GM18868 (cell line): Measurements from ENCODE around the gene SERPINB10.
A peak's percentile ranks its signal among the peaks of the same experiment; 100 is the strongest.

Experiments
- ATAC-seq: cut with Tn5 transposase; IDR thresholded peaks from one replicate; pipeline ENCODE4 v1.9.1; 2021; ENCODE audit warnings: mild to moderate bottlenecking, moderate library complexity; ENCODE audit not compliant: unreplicated experiment

SERPINB10 gene, protein sequence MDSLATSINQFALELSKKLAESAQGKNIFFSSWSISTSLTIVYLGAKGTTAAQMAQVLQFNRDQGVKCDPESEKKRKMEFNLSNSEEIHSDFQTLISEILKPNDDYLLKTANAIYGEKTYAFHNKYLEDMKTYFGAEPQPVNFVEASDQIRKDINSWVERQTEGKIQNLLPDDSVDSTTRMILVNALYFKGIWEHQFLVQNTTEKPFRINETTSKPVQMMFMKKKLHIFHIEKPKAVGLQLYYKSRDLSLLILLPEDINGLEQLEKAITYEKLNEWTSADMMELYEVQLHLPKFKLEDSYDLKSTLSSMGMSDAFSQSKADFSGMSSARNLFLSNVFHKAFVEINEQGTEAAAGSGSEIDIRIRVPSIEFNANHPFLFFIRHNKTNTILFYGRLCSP

DNA sequence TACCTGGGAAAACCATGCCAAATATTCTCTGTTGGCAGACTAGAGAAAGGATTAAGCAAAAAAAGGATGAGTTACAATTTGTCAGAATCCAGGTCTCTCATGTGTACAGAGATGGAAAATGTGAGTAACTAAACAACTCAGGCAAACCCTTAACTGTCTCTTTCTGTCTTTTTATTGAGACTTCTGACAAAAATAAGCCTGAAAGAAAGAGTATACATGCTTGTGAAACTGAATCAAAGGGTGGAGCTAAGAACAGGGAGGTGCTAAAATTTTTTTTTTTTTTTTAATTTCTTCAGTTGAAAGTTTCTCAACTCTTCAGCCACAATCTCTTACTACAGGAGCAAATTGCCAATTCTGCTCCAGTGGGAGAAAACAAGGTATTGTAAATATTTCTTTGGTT is at the start of gene SERPINB10:
Gene SERPINB10, plus strand, starts transcription at position 295 of the 400 bp plus-strand sequence. CDS start 7,553 bp downstream, outside the sequence.
- peak; percentile 43 for ATAC-seq

DNA sequence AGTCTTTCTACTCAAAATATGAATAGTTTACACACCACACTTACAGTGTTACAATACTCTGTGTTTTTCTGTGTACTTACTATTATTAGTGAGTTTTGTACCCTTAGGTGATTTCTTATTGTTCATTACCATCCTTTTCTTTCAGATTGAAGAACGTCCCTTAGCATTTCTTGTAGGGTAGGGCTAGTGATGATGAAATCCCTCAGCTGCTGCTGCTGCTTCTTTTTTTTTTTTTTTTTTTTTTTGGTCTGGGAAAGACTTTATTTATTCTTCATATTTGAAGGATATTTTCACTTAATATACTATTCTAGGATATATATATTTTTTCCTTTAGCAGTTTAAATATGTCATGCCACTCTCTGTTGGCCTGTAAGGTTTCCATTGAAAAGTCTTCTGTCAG is 49.3 kb upstream of the SERPINB10 start:
- no peak for ATAC-seq

DNA sequence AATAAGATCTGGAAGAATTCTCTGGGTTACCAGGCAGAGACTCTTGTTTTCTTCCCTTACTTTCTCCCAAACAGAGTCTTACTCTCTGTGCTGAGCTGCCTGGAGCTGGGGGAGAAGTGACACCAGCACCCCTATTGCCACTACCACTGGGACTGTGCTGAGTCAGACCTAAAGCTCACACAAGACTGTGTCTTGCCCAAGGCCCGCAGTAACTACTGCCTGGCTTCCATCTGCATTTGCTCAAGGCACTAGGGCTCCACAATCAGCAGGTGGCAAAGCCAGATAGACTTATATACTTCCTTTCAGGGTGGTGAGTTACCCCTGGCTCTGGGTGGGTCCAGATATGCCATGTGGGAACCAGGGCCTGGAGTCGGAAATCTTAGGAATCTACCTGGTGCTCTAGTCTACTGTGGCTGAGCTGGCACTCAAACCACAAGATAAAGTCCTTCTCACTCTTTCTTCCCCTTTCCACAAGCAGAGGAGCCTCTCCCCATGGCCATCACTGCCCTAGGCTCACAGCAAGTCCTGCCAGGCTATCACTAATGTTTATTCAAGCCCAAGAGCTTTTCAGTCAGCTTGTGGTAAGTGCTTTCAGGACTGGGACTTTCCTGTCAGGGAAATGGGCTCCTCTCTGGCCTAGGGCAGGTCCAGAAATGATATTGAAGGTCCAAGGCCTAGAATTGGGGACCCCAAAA is 47.8 kb upstream of the SERPINB10 start:
- peak; percentile 78 for ATAC-seq

DNA sequence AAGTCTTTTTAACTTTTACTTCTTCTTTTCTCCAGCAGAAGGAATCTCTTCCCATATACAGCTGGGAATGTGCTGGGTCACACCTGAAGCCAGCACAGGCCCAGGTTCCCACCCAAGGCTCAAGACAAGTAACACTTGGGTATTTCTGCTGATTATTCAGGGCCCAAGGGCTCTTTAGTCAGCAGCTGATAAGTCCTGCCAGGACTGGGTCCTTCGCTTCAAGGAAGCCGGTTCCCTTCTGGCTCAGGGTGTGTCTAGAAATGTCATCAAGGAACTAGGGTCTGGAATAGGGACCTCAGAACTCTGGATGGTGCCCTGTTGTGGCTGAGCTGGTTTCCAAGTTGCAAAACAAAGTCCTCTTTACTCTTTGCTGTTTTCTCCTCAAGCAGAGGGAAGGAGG is 47.2 kb upstream of the SERPINB10 start:
- ATAC-seq: no peak

DNA sequence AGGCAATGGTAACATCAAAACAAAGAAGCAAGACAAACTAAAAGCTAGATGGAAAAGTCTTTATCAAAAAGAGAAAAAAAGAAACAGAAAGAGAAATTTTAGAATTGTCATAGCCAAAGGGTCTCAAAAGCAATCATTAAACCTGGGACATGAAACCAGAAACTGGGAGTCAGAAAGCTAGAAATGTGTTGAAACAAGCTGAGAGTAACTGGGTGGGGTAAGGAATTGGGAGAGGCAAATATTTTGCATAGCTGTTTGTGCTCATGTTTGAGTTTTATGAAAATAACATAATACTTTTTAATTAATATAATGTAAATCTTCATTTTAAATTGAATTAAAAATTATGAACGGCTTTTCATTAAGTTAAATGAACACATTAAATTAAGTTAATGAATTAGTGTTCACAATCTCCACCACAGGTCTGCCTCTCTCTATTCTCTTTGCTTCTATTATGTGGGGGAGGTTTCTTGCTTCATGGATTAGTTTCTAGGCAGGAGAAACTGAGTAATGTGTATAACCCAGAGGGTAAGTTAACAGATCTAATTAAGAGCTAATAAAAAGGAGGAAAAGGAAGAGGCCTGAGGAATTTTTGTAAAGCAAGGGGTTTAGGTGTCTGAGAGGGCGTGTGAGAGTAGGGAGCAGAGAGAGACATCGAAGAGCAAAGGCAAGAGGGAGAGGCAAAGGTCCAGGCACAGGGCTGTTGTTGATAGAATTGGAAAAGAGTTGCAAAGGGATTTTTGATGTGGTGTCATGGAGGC is 40.2 kb upstream of the SERPINB10 start:
- no peak for ATAC-seq

DNA sequence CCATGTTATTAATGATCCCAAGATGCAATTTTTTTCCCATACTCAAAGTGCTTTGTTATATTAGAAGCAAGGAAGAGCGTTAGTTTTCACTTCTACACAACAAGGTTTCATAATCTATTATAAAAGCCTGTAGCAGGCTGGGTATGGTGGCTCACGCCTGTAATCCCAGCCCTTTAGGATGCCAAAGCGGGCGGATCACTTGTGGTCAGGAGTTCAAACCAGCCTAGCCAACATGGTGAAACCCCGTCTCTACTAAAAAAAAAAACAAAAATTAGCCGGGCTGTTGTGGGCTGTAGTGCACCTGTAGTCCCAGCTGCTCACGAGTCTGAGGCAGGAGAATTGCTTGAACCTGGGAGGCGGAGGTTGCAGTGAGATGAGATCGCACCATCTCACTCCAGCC is 39.2 kb upstream of the SERPINB10 start:
- no peak for ATAC-seq

DNA sequence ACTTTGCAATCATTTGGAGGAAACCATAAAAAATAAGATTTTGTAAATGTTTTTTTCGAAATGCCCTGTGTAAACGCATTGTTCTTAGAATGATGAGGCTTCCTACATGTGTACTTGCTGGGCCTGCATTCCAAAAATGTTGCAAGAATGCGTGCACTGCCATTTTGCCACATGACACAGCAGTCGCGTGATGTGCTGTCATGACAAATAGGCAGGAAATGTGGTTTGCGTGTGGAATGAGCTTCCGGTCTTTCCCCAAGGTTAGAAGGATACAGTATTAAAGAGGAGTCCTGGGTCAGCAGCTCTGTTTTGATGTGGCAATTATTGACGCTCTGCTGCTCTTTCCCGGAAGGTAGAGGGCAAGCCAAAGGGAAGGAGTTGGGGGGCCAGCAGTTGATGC is 38.4 kb upstream of the SERPINB10 start:
- no peak for ATAC-seq

DNA sequence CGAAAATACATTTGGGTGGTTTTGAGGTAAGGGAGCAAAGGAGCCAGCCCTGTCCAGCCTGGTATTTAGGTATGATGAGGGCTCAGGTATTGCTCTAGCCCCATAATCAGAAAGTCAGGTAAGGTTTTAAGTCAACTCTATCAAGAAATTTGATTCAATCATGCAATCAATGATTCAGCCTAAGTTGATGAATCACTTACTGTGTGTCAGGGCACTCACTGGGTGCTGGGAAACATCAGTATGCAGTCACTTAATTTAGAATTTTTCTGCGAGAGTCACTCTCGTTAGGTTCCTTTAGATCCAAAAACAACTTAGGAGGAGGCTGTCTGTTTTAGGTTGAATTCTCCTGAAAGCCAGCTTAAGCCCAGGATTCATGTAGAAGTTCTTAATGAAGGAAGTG is 37.9 kb upstream of the SERPINB10 start:
- ATAC-seq: no peak

DNA sequence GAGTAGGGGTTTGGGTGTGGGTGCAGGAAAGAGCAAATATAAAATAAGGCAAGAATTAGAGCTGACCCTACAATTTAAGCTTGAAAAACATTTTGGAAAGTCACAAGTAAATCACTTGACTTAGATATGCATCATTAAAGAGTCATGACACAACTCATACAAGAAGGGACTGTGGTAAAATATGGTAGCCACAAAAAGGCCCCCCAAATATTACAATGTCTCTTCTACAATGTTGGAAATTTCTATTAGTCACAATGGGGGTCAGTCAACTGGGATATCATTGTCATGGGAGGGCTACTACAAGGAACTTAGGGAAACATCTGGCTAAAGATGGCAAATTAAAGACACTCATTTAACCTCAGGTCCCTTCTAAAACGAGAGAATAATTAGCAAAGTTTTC is 35.9 kb upstream of the SERPINB10 start:
- no peak for ATAC-seq

DNA sequence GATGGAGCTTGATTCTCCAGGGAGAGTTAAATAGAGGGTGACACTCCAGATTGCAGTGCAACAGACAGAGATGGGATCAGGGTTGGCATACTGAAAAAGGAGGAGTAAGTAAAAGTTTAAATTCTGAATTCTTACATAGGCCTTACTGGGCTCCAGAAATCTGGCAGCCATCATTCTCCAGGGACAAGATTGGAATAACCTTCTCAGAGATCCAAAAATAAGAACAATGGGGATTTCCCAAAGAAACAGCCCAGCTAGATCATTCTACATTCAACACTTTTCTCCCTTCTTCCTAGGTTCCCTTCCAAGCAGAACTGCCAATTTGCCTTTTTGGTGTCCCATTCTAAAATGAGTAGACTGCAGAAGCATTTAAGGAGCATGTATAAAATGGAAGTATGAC is 35.2 kb upstream of the SERPINB10 start:
- ATAC-seq: no peak

DNA sequence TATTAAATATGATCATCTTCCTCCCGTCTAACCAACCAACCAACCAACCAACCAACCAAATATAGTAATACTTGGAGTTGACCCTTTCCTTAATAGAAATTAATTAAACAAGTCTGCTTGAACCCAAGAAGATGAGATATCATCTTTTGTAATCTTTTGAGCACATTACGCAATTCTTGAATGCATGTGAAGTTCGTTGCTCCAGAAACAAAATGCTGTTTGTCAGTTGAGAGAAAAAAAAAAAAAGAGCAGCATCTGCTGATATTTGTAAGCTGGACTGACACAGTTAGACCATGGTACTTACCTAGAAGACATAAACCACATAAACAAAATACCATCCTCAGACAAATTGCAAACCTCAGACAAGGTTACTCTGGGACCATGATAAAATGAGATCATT is 29.4 kb upstream of the SERPINB10 start:
- no peak for ATAC-seq

DNA sequence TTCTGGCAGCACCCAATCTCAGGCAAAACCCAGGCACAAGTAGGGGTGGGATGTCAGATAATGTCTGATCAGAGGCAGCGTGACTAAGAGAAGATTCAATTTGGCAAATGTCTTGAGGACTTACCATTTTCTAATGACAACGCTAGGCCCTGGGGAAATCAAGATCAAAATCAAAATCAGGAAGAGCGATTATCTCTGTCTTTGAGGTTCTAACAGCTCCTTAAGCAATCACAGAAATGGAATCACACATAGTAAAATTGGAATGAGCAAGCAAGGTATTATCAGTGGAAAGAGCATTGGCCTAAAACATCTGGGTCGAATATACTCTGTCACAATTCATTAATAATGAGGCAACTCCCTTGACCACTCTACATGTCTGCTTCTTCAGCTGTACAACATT is 28.8 kb upstream of the SERPINB10 start:
- ATAC-seq: no peak

DNA sequence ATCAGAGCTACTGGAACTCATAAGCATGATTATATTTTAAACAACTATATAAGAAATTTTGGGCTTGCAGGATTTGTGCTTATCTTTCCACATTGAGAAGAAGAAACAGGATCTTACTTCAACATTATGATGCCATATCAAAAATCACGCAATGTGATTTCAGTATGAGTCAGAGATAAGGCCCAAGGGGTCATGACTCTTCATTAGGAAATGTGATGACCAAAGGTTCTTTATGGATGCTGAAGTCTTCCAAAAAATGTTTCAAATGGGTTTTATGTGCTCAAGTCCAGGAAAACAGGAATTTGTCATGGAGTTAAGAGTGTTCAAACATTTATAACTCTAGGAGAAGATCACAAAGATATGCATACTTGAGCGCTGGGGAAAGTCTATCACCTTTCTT is 28.0 kb upstream of the SERPINB10 start:
- no peak for ATAC-seq

DNA sequence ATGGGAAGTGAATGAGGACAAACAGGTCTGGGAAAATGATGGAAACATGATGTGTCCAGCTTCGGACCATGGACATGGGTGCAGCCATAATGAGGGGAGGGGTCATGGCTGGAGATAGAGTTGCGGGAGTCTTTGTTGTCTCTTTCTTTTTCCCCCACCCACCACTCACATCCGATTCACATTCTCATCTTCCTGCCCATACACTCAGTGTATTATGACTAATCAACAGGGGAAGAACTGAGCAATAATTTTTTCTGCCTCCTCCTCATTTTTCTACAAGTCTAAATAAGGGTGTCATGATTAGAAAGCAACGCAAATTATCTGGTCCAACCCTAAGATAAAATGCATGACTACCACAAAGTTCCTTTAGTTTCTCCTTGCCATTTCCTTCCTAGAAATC is 25.9 kb upstream of the SERPINB10 start:
- no peak for ATAC-seq

DNA sequence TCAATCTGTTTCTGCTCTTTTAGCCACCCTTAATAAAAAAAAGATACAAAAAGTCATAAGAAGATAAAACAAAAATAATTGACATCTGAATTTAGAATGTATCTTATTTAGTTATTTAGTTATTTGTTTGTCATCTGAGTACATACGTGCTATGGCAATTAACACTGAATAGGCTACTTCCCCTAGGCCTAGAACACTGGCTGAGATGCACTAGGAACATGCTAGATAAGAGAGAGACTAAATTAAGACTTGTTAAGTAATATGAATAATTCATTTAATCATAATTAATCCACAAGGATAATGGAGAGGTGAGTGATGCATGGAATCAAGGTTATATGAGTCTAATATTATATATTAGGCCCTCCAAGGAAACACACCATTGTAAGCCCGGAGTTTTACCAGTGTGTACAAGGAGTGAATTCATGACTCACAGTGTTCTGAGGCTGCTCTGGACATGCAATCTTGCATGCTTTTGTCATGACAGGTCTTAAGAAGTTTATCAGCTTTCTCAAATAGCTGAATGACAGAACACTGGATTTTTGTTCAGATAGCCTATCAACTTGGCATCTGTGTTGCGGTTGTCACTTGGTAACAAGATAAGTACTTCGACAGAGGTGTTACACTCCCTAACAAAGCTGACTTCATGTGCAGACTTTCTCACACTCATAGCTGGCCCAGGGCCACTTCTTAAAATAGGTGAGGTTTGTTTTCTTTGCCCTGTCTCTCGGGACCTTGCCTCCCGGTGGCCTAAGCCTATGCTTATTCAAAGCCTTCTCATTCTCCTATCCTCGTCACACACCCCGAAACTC is 25.2 kb upstream of the SERPINB10 start:
- peak; percentile 60 for ATAC-seq

DNA sequence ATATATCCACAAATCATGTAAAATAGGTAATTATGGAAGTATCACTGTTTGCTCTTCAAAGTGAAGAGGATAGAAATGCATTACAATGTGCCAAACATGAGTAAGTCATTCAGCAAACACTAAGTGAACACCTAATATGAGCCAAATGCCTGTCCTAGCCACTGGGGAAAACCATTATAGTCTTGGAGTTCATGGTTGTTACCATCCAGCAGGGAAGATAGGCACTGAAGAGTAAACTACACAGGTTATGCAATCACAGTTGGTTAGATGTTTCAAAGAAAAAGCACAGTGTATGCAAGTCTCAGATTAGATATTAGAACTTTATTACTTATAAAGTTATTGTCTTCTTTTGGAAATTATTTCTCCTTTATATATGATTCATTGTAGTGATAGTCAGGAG is 24.1 kb upstream of the SERPINB10 start:
- no peak for ATAC-seq

DNA sequence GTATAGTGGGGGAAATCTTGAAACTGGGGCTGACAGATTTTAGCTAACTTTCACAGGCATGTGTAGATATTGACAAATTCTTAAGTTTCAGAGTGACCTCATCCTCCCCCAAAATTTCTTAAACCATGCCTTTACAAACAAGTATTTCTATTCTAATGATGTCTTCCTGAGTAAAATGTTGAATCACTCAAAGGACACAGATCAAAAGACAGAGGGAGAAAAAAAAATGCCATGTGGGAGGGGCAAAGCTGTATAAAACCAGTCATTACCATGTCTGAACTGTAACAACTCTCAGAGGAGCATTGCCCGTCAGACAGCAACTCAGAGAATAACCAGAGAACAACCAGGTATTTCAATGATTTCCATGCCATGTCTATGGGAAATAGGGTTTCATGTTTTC is 20.3 kb upstream of the SERPINB10 start, which contains the start of gene SERPINB2:
Gene SERPINB2, plus strand, starts transcription at position 282 of the 400 bp plus-strand sequence. CDS start 3,740 bp downstream, outside the sequence.
- peak; percentile 52 for ATAC-seq

DNA sequence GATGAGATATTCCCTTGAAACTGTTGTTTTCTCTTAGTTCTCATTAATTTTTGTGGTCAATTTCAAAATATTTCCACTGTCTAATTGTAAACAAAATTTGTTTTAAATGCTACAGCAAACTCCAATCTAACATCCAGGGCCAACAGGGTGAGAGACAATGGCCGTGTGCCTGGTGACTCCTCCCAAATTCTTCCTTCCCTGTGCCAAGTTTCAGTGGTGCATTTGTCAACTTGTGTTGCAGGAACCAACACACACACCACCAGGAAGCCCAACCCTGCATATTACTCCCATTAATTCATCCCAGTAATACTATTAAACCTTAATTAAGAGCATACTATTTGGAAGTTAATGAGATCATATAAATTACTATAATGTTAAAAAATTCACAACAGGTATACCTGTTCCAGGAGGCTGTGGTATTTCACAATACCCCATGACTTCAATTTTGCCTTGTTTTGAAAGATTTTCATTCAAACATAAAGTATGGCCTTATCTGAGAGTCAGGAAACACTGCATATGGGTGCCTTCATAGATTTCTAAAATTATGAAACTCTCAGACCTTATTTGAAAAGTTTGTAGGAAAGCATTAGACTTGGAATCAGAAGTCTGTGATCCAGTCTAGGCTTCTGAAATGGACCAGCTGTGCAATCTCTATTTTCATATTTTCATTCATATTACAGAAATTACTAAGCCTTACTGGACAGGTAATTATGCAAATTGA is 19.1 kb upstream of the SERPINB10 start:
- no peak for ATAC-seq

DNA sequence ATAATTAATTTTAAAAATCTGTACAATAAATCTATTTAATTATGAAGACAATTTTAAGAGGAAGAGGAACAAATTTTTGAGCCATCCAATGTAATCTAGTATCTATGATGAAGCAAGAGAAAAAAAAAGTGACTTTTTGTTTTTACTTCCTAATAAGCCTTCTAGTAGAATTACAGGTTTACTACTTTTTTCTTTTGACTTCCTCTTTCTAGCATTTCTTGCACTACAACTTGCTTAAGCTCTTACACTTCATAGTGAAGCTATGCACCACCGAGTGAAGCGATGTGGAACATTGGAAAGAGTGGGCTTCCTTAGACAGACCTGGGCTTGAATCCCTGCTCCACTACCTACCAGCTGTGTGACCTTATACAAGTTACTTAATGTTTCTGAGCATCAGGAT is 18.1 kb upstream of the SERPINB10 start:
- no peak for ATAC-seq
